B cell (primary cell): ENCODE results near the gene NAPSA. TPM values are rescaled to one million over a fixed set of nuclear protein-coding genes. Genes with fewer than 3 reads are reported as not detected.
A peak's percentile ranks its signal among the peaks of the same experiment; 100 is the strongest.

Experiments used
- ATAC-seq: fragments of 200-7000 bp; cut with Tn5 transposase; one replicate; pipeline ENCODE4 v1.10.0; 2021; ENCODE audit warnings: low read depth, mild to moderate bottlenecking, moderate number of reproducible peaks, moderate library complexity
- CTCF ChIA-PET: fragments of 350-600 bp; sonication (Branson Sonifier 250); formaldehyde crosslinking; loops from one replicate; lab custom pipeline; 2021; ENCODE audit warnings: antibody characterized with exemption, inconsistent platforms; lab: Charles Lee
- POLR2A ChIA-PET: fragments of 350-600 bp; sonication (Branson Sonifier 250); formaldehyde crosslinking; loops from one replicate; lab custom pipeline; 2021; ENCODE audit warnings: antibody characterized with exemption; lab: Charles Lee
- DNase-seq: peaks from one replicate; pipeline ENCODE4 v3.0.0; 2013
- H2AFZ ChIP-seq: 2 replicates; pipeline ENCODE4 v1.6.1; 2012; ENCODE audit warnings: mild to moderate bottlenecking, low read depth, low read length; ENCODE audit not compliant: insufficient read depth, poor library complexity, severe bottlenecking
- H3K27ac ChIP-seq, 2 donors: 1 replicate in 1 of 2; 2 replicates in 1 of 2; pipeline ENCODE4 v1.5.1; 2012 to 2013; ENCODE audit warnings: low read length in 2 of 2, mild to moderate bottlenecking in 2 of 2, moderate library complexity in 1 of 2
- H3K27me3 ChIP-seq, 4 experiments: fragments of 200-600 bp in 1 of 4; sonication (generic) in 1 of 4; replicated peaks in 1 of 4; 1 replicate in 2 of 4; 2 replicates in 2 of 4; pipeline versions ENCODE4 v1.6.1 to v1.7.0; 2013 to 2016; ENCODE audit warnings: low read length in 3 of 4, mild to moderate bottlenecking in 2 of 4, mixed read lengths in 1 of 4, moderate library complexity in 1 of 4; ENCODE audit not compliant: insufficient read depth in 4 of 4, control insufficient read depth in 3 of 4; ENCODE audit errors: control extremely low read depth in 1 of 4
- H3K36me3 ChIP-seq, 2 experiments: replicated peaks in 1 of 2; 1 replicate in 1 of 2; 2 replicates in 1 of 2; pipeline versions ENCODE4 v1.6.1 to v1.7.1; 2013; ENCODE audit warnings: low read length in 1 of 2; ENCODE audit not compliant: insufficient read depth in 2 of 2, control insufficient read depth in 1 of 2; ENCODE audit errors: control extremely low read depth in 1 of 2, extremely low read depth in 1 of 2
- H3K4me1 ChIP-seq, 2 donors: fragments of 200-600 bp in 1 of 2; sonication (generic) in 1 of 2; 1 replicate in 1 of 2; 2 replicates in 1 of 2; pipeline versions ENCODE4 v1.5.1 to v1.6.1; 2013 to 2017; ENCODE audit warnings: low read length in 2 of 2; ENCODE audit not compliant: control insufficient read depth in 2 of 2, insufficient read depth in 2 of 2
- H3K4me2 ChIP-seq: replicated peaks from 2 replicates; pipeline ENCODE3; 2012; ENCODE audit warnings: mild to moderate bottlenecking, low read depth, low read length; ENCODE audit not compliant: poor library complexity, severe bottlenecking
- H3K4me3 ChIP-seq, 5 experiments: fragments of 200-600 bp in 1 of 5; sonication (generic) in 1 of 5; 1 replicate in 3 of 5; 2 replicates in 2 of 5; pipeline versions ENCODE4 v1.5.1 to v1.7.0; 2011 to 2016; ENCODE audit warnings: low read length in 4 of 5, mild to moderate bottlenecking in 4 of 5, low read depth in 2 of 5, control low read depth in 1 of 5, moderate library complexity in 1 of 5; ENCODE audit not compliant: insufficient read depth in 1 of 5; ENCODE audit errors: control extremely low read depth in 1 of 5, extremely low read depth in 1 of 5
- H3K79me2 ChIP-seq: fragments of 200-600 bp; sonication (generic); one replicate; pipeline ENCODE4 v1.6.0; 2016; ENCODE audit warnings: low read length; ENCODE audit not compliant: control insufficient read depth, insufficient read depth
- H3K9ac ChIP-seq: fragments of 200-600 bp; sonication (generic); 2 replicates; pipeline ENCODE4 v1.6.1; 2017; ENCODE audit warnings: mild to moderate bottlenecking, low read length, moderate library complexity
- H3K9me3 ChIP-seq, 3 donors: one replicate each; pipeline versions ENCODE4 v1.6.1 to v1.7.1; 2013; ENCODE audit warnings: low read length in 2 of 3; ENCODE audit not compliant: control insufficient read depth in 2 of 3, insufficient read depth in 1 of 3; ENCODE audit errors: control extremely low read depth in 1 of 3
- H4K20me1 ChIP-seq: 2 replicates; pipeline ENCODE4 v1.6.0; 2012; ENCODE audit warnings: mild to moderate bottlenecking, low read length; ENCODE audit not compliant: insufficient read depth, control insufficient read depth, poor library complexity, severe bottlenecking
- H3K27ac Mint-ChIP-seq: one replicate; pipeline ENCODE4 v1.8.0; 2021; ENCODE audit warnings: mixed read lengths
- H3K27me3 Mint-ChIP-seq: one replicate; pipeline ENCODE4 v1.8.0; 2021; ENCODE audit warnings: mixed read lengths
- H3K4me1 Mint-ChIP-seq: one replicate; pipeline ENCODE4 v1.8.0; 2021; ENCODE audit warnings: mixed read lengths
- H3K4me3 Mint-ChIP-seq: one replicate; pipeline ENCODE4 v1.8.0; 2021; ENCODE audit warnings: mixed read lengths
- H3K9me3 Mint-ChIP-seq: one replicate; pipeline ENCODE4 v1.8.0; 2022; ENCODE audit warnings: mixed read lengths; ENCODE audit not compliant: insufficient read depth
- CTCF ChIP-seq: fragments of 200-600 bp; IDR thresholded peaks from one replicate; pipeline ENCODE4 v1.8.0; 2022; ENCODE audit warnings: antibody characterized with exemption, mild to moderate bottlenecking
- EZH2 ChIP-seq: IDR thresholded peaks from 2 replicates; pipeline ENCODE4 v1.6.1; 2012; ENCODE audit warnings: borderline replicate concordance, low read depth, mild to moderate bottlenecking, moderate library complexity, low read length; ENCODE audit not compliant: insufficient read depth, poor library complexity, severe bottlenecking
- WGBS: methylation state at CpG from one replicate; pipeline ENCODE4 v1.1.5; 2013; ENCODE audit warnings: missing lambda C conversion rate; ENCODE audit not compliant: insufficient coverage; 5-methylcytosine and 5-hydroxymethylcytosine counted together
- intact Hi-C: fragments of 100-400 bp; cut with micrococcal nuclease; formaldehyde crosslinking; loops from one replicate; pipeline ENCODE4 v1.10.0; 2022
- polyA plus RNA-seq: library from polyadenylated mRNA; depleted of rRNA; stranded (reverse); fragments of >200 nt; gene quantifications from 2 replicates; pipeline ENCODE4 v1.2.3, GENCODE V29; 2012
- total RNA-seq, 2 donors: library from RNA; stranded (reverse); fragments of 120-200 nt in 1 of 2; gene quantifications; 1 replicate in 1 of 2; 2 replicates in 1 of 2; pipeline versions ENCODE4 v1.2.3 to v1.2.4, GENCODE V29; 2013 to 2022

The NAPSA gene
- total and polyA plus RNA-seq, 2 donors (not counting 1 experiment from before 2014, with no cell fraction given) = 4.0 to 4.7 TPM

GRCh38 chr19:50378863-50379236, 13.4 kb upstream of the NAPSA start:
- Histone ChIP-seq H3K36me3 (peaks cover 1 to 56% of the 10 kb centered on the region in 2 experiments), H3K27me3 (no peaks in the 10 kb centered on the region), H3K4me3 (no peak overlapping the region), H3K9me3 (no peaks in the 10 kb centered on the region), H3K9ac (no peak overlapping the region), H4K20me1 (peaks cover 50% of the 10 kb centered on the region), H3K4me2 (no peak overlapping the region), H3K27ac (no peak overlapping the region), H3K79me2 (peaks cover 17% of the 10 kb centered on the region), H2AFZ (no peak overlapping the region), H3K4me1 (peaks cover 10 to 22% of the 10 kb centered on the region in 2 donors)
- H3K9me3 Mint-ChIP-seq = no peaks in the 10 kb centered on the region
- intact Hi-C loops = no loop called here
- over 99% methylated on average over 10 of the region's 10 CpGs for WGBS
- H3K4me3 Mint-ChIP-seq = no peak overlapping the region
- ATAC-seq (no peak), DNase-seq (peak; percentile 20)
- ChIA-PET CTCF (no interaction called here), POLR2A (no interaction called here)
- TF ChIP-seq EZH2 (no peak), CTCF (no peak)
- peaks cover 27% of the 10 kb centered on the region for H3K4me1 Mint-ChIP-seq
- no peak overlapping the region for H3K27ac Mint-ChIP-seq
- no peaks in the 10 kb centered on the region for H3K27me3 Mint-ChIP-seq

- ATAC-seq = no peak
These were observed 12.9 kb upstream of the NAPSA start for GRCh38 chr19:50378169-50378862.

More at GRCh38 chr19:50378169-50378862, 12.9 kb upstream of the NAPSA start:
- ChIA-PET CTCF (interaction anchor here (0.9 kb wide), 1 partner anchor 10 kb away, joined by 3 read pairs; no protein-coding TSS in a partner anchor), POLR2A (no interaction called here)
- H3K9ac ChIP-seq = no peak overlapping the region
- Mint-ChIP-seq H3K9me3 (no peaks in the 10 kb centered on the region), H3K4me3 (peak overlapping the region; percentile 65), H3K4me1 (peaks cover 22% of the 10 kb centered on the region), H3K27ac (no peak overlapping the region), H3K27me3 (no peaks in the 10 kb centered on the region)
- H3K27ac ChIP-seq = no peak overlapping the region
- 99% methylated on average over 36 of the region's 36 CpGs for WGBS
- TF ChIP-seq EZH2 = no peak
- TF ChIP-seq CTCF = no peak
- no peaks in the 10 kb centered on the region for H3K27me3 ChIP-seq
- H3K36me3 ChIP-seq = peaks cover 1 to 56% of the 10 kb centered on the region in 2 experiments
- peaks cover 17% of the 10 kb centered on the region for H3K79me2 ChIP-seq
- no peak overlapping the region for H3K4me2 ChIP-seq
- DNase-seq = peak; percentile 36
- H2AFZ ChIP-seq = no peak overlapping the region
- H3K4me3 ChIP-seq = no peak overlapping the region
- H4K20me1 ChIP-seq = peaks cover 50% of the 10 kb centered on the region
- intact Hi-C loops = no loop called here
- no peaks in the 10 kb centered on the region for H3K9me3 ChIP-seq
- H3K4me1 ChIP-seq = peaks cover 6 to 17% of the 10 kb centered on the region in 2 donors
